ENCODE results near the gene AGBL5. TPM values are rescaled to one million over a fixed set of nuclear protein-coding genes. Genes with fewer than 3 reads are reported as not detected.

AGBL5 gene
- total and polyA plus RNA-seq, 2 of the 13 experiments (the other 11 are each of a cell fraction or from before 2014, with no cell fraction given), result 55.9 to 73.3 TPM

DNA sequence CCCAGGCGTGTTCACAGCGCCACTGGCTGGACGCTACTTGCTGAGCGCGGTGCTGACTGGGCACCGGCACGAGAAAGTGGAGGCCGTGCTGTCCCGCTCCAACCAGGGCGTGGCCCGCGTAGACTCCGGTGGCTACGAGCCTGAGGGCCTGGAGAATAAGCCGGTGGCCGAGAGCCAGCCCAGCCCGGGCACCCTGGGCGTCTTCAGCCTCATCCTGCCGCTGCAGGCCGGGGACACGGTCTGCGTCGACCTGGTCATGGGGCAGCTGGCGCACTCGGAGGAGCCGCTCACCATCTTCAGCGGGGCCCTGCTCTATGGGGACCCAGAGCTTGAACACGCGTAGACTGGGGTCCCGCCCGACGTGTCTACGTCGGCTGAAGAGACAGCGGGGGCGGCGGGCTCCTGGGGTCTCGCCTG, 34.2 kb downstream of the AGBL5 start (continued):
- TF ChIP-seq POLR2G (IDR thresholded peaks at IDR 0.05; ENCODE audit: low read depth, low read length) (no peak), ZMAT3 (CRISPR knock-in tag; conservative IDR thresholded peaks at IDR 0.05) (no peak), HMGA1 (CRISPR knock-in tag; conservative IDR thresholded peaks at IDR 0.05) (no peak), HOXD1 (CRISPR knock-in tag; IDR thresholded peaks at IDR 0.05) (no peak), ZNF724P (CRISPR knock-in tag; IDR thresholded peaks at IDR 0.05; ENCODE audit: borderline replicate concordance) (peak; percentile 5; the same call in 1 of the 2 replicates), SMC3 (IDR thresholded peaks at IDR 0.05; ENCODE audit: low read length) (no peak), RORA (CRISPR knock-in tag; IDR thresholded peaks at IDR 0.05) (no peak), ZNF44 (CRISPR knock-in tag; IDR thresholded peaks at IDR 0.05) (no peak), ZNF34 (CRISPR knock-in tag; IDR thresholded peaks at IDR 0.05; ENCODE audit: borderline replicate concordance) (no peak), PHF8 (CRISPR knock-in tag; IDR thresholded peaks at IDR 0.05) (no peak), PLRG1 (conservative IDR thresholded peaks at IDR 0.05) (no peak), SP140L (CRISPR knock-in tag; IDR thresholded peaks at IDR 0.05; ENCODE audit: borderline replicate concordance) (no peak), NCOA1 (CRISPR knock-in tag; IDR thresholded peaks at IDR 0.05) (peak; percentile 60; the same call in 1 of the 2 replicates), GPN1 (CRISPR knock-in tag; IDR thresholded peaks at IDR 0.05; ENCODE audit: borderline replicate concordance) (no peak), ZNF772 (CRISPR knock-in tag; IDR thresholded peaks at IDR 0.05) (no peak), TCF12 (IDR thresholded peaks at IDR 0.05) (no peak), TCF12 (CRISPR knock-in tag; IDR thresholded peaks at IDR 0.05) (no peak), RFX1 (IDR thresholded peaks at IDR 0.05) (no peak), ZNF468 (CRISPR knock-in tag; IDR thresholded peaks at IDR 0.05) (no peak), NFRKB (IDR thresholded peaks at IDR 0.05) (no peak), DNMT3B (CRISPR knock-in tag; conservative IDR thresholded peaks at IDR 0.05) (no peak), CCDC6 (CRISPR knock-in tag; IDR thresholded peaks at IDR 0.05) (no peak), ZC3H4 (CRISPR knock-in tag; IDR thresholded peaks at IDR 0.05; ENCODE audit: borderline replicate concordance) (peak; percentile 60; the same call in 1 of the 2 replicates), PHF5A (CRISPR knock-in tag; IDR thresholded peaks at IDR 0.05; ENCODE audit: low read depth, unreplicated experiment) (no peak), CBX2 (IDR thresholded peaks at IDR 0.05; ENCODE audit: low read depth, low read length) (no peak), CBX2 (CRISPR knock-in tag; IDR thresholded peaks at IDR 0.05; ENCODE audit: low read depth) (no peak), ZNF282 (IDR thresholded peaks at IDR 0.05; ENCODE audit: partially characterized antibody) (no peak), ZBTB34 (CRISPR knock-in tag; IDR thresholded peaks at IDR 0.05) (no peak), ZNF317 (CRISPR knock-in tag; IDR thresholded peaks at IDR 0.05) (no peak), HNRNPUL1 (IDR thresholded peaks at IDR 0.05; ENCODE audit: low read depth, low read length) (no peak)
- TF ChIP-seq, protein P1, sequence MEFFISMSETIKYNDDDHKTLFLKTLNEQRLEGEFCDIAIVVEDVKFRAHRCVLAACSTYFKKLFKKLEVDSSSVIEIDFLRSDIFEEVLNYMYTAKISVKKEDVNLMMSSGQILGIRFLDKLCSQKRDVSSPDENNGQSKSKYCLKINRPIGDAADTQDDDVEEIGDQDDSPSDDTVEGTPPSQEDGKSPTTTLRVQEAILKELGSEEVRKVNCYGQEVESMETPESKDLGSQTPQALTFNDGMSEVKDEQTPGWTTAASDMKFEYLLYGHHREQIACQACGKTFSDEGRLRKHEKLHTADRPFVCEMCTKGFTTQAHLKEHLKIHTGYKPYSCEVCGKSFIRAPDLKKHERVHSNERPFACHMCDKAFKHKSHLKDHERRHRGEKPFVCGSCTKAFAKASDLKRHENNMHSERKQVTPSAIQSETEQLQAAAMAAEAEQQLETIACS (CRISPR knock-in tag; IDR thresholded peaks at IDR 0.05), result no peak
- TF ChIP-seq, protein P2, sequence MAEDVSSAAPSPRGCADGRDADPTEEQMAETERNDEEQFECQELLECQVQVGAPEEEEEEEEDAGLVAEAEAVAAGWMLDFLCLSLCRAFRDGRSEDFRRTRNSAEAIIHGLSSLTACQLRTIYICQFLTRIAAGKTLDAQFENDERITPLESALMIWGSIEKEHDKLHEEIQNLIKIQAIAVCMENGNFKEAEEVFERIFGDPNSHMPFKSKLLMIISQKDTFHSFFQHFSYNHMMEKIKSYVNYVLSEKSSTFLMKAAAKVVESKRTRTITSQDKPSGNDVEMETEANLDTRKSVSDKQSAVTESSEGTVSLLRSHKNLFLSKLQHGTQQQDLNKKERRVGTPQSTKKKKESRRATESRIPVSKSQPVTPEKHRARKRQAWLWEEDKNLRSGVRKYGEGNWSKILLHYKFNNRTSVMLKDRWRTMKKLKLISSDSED (CRISPR knock-in tag; IDR thresholded peaks at IDR 0.05), result no peak
- TF ChIP-seq, protein P3, sequence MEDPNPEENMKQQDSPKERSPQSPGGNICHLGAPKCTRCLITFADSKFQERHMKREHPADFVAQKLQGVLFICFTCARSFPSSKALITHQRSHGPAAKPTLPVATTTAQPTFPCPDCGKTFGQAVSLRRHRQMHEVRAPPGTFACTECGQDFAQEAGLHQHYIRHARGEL (CRISPR knock-in tag; IDR thresholded peaks at IDR 0.05), result no peak

Data from HepG2 (cell line).